GM23338 (cell line): ENCODE data around the gene SLC35F4.

ENCODE experiments used
- CREB1 ChIP-seq: fragments of 250-450 bp; sonication (Bioruptor Pico); IDR thresholded peaks from 2 replicates; pipeline ENCODE4 v1.5.0; 2020; ENCODE audit warnings: low read depth, mild to moderate bottlenecking, moderate library complexity
- CTCF ChIP-seq, 2 experiments: fragments of 200-600 bp in 1 of 2; sonication (generic) in 1 of 2; conservative IDR thresholded peaks; 2 replicates each; pipeline versions ENCODE4 v1.5.1 to v1.6.1; 2016 to 2017; ENCODE audit warnings: antibody characterized with exemption in 2 of 2, low read depth in 2 of 2, mild to moderate bottlenecking in 2 of 2, moderate library complexity in 1 of 2
- ETS1 ChIP-seq: IDR thresholded peaks from 2 replicates; pipeline ENCODE4 v1.6.1; 2016; ENCODE audit warnings: antibody characterized with exemption
- EZH2 ChIP-seq: fragments of 200-600 bp; sonication (generic); IDR thresholded peaks from one replicate; pipeline ENCODE4 v1.8.0; 2017; ENCODE audit warnings: antibody characterized with exemption, mild to moderate bottlenecking, low read depth; ENCODE audit not compliant: unreplicated experiment
- EZH2phosphoT487 ChIP-seq: fragments of 200-600 bp; sonication (generic); IDR thresholded peaks from one replicate; pipeline ENCODE4 v1.8.1; 2018; ENCODE audit warnings: antibody characterized with exemption; ENCODE audit not compliant: unreplicated experiment
- JUNB ChIP-seq: IDR thresholded peaks from one replicate; pipeline ENCODE4 v1.6.1; 2016; ENCODE audit warnings: antibody characterized with exemption; ENCODE audit not compliant: unreplicated experiment
- POLR2AphosphoS5 ChIP-seq: IDR thresholded peaks from 2 replicates; pipeline ENCODE4 v1.6.1; 2016; ENCODE audit warnings: antibody characterized with exemption, low read depth
- REST ChIP-seq: IDR thresholded peaks from one replicate; pipeline ENCODE4 v1.6.1; 2018; ENCODE audit warnings: antibody characterized with exemption; ENCODE audit not compliant: unreplicated experiment
- STAT1 ChIP-seq: IDR thresholded peaks from one replicate; pipeline ENCODE4 v1.6.1; 2016; ENCODE audit warnings: antibody characterized with exemption; ENCODE audit not compliant: unreplicated experiment
- ZNF114 ChIP-seq: fragments of 250-450 bp; sonication (Bioruptor Pico); IDR thresholded peaks from 2 replicates; pipeline ENCODE4 v1.5.0; 2020; ENCODE audit warnings: mild to moderate bottlenecking, moderate library complexity
- ZNF462 ChIP-seq: fragments of 250-450 bp; sonication (Bioruptor Pico); IDR thresholded peaks from 2 replicates; pipeline ENCODE4 v1.5.0; 2020; ENCODE audit warnings: mild to moderate bottlenecking, moderate library complexity

GRCh38 chr14:57567220-57567619 lies 298.7 kb downstream of the SLC35F4 start:
- no peak for TF ChIP-seq POLR2AphosphoS5
- TF ChIP-seq CTCF (conservative IDR thresholded peaks at IDR 0.05; ENCODE audit: low read depth in 2 of 2), result no peak
- no peak for TF ChIP-seq ZNF462 (CRISPR knock-in tag)
- no peak for TF ChIP-seq EZH2phosphoT487
- TF ChIP-seq REST, result no peak
- TF ChIP-seq ZNF114 (CRISPR knock-in tag), result no peak
- no peak for TF ChIP-seq CREB1 (CRISPR knock-in tag)
- TF ChIP-seq EZH2, result no peak
- no peak for TF ChIP-seq STAT1
- TF ChIP-seq ETS1, result no peak
- no peak for TF ChIP-seq JUNB
